GM11168 (cell line): ENCODE data around the gene ARHGAP26.

ENCODE experiments used
- in situ Hi-C: fragments of 300-500 bp; cut with MboI; formaldehyde crosslinking; loops from one replicate; pipeline ENCODE4 v1.12.0; 2022; ENCODE audit warnings: low sequenced_read_pairs; ENCODE audit not compliant: unreplicated experiment

The ARHGAP26 gene

DNA sequence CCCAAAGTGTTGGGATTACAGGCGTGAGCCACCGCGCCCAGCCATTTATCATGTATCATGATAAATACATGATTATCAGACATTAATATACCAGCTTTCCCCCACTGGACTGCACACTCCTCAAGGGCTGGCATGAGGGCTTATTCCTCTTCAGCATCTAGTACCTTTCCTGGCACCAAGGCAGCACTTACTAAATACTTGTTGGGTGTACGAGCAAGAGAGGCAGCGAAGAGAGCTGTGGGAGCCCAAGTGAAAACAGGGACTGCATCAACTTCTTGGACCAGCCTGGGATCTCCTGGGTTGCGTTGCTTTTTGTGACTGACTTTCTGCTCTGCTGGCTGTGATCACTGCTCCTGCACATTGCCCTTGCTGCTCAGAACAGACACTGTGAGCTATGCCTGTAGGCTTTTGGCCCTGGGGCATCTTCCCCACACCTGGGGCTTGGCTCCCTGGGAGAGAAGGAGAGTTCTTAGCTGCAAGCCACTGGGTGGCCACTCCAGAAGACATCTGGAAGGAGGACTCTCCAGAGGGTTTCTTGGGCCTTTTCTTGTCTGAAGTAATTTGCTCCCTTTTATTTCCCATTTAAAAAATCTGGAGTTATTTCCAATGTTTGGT is 409.1 kb downstream of the ARHGAP26 start:
- in situ Hi-C loops: no loop called here

DNA sequence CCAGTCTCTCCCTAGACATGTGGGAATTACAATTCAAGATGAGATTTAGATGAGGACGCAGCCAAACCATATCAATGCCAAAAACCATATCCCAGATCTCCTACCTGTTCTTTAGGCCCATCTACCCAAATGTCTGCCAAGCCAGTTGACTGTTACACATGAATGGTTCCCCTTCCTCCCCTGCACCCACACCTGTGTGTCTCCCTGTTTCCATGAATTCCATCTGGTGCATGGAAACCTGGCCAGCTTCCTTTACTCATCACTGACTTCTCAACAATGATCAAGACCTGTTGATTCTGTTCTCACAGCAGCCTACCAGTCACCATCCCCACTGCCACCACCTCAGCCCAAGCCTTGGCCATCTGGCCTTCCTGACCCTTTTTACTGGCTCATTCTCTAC is 410.6 kb downstream of the ARHGAP26 start:
- in situ Hi-C loops: no loop called here

DNA sequence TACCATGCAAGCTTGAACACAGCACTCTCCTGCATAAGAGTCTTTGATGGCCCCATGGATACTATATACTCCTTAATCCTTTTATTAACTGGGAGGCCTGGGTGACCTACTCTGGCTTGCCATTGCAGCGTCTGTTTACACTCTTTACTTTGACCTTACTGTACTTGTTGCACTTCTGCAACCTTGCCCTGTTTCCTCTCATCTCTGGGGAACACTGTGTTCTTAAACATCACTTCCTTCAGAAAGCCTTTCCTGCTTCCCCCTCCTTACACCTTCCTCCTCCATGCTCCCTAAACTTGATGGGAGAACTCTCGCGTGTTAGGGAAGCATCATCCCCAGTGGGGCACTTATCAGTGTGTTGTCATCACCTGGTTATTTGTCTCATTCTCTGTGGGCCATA is 411.0 kb downstream of the ARHGAP26 start:
- in situ Hi-C loops: no loop called here

DNA sequence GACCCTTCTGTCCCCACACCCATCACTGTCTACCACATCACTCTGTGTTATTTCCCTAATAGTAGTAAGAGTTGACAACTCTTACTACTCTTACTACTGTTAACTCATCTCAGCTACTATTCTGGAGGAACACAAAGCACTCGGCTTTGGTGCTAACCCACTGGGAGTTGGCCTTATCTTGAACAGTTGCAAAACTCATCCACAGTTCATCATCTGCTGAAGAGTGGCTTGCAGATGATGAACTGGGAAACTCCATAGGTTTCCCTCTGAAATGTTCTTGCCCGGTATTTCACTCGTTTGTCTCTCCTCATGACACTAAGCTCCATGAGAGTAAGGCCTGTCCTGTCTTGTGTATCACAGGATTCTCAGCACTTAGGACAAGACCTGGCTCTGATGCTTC is 411.9 kb downstream of the ARHGAP26 start:
- in situ Hi-C loops: no loop called here

DNA sequence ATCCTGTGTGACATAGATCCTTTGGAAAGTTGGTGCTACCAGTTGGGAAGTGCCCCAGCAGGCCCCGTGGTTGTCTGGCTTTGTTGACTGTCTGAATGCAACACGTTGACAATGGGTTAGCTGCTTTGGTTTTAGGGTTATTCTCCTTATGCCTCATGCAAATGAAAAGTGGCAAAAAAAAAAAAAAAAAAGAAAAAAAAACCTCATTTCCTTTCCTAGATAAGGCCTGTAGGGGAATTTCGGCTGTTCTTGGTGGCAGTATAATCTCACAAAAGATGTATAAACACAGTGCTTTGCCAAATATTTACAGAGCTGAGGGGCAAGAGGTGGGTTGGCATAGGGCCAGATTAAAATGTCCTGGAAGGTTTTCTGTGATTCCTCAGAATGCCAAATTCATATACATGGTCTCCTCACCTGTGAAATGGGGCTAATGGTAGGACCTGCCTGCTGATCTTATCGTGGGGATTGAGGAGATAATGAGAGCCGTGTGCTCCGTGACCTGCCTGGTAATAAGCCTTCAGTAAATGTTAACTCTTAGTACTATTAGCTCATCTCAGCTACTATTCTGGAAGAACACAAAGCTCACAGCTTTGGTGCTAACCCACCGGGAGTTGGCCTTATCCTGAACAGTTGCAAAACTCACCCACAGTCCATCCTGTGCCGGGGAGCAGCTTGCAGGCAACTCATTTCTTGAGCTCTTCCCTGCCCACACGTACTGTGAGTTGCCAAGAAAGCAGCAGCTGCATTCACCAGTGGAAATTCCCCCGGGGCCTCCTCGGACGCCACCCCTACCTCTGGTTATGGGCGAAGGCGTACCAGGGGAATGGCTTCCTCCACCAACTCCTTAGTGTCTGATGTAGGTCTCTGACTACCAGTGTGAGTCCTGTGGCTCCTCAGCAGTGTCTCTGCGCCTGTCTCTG is 413.0 kb downstream of the ARHGAP26 start:
- in situ Hi-C loops: no loop called here

DNA sequence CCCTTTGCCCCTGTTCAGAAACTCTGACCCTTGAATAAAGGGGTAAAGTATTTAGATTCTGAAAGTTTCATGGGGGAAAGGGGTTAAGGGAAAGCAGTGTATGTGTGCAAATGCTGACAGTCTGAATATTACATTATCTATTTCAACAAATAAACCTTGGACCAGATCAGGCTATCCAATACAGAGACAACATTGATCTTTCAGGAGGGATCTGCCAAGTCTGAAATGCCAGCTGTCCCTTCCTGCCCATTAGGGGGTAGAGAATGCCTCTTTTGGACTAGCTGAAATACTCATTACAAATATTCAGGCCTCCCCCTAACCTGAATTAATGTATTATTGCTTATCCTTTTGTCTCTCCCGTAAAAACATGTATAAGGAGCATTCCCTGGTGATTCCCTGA is 413.8 kb downstream of the ARHGAP26 start:
- in situ Hi-C loops: no loop called here

DNA sequence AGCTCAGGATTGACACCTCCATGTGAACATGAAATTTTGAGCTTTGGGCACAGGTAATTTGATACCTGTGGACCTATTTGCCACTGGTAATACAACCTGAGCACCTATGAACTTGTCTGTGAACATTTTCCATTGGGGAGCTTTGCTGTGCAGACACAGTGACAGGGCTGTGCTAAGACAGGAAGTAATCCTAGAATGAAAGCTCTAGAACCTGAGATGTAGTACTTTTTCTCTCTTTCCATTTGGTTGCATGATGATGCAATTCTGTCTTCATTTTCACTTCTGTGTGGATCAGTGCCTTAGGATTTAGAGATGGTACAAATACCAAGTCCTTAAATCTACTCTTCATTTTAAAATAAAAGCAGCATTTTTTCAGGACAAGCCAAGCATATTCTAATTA is 416.4 kb downstream of the ARHGAP26 start:
- in situ Hi-C loops: no loop called here

DNA sequence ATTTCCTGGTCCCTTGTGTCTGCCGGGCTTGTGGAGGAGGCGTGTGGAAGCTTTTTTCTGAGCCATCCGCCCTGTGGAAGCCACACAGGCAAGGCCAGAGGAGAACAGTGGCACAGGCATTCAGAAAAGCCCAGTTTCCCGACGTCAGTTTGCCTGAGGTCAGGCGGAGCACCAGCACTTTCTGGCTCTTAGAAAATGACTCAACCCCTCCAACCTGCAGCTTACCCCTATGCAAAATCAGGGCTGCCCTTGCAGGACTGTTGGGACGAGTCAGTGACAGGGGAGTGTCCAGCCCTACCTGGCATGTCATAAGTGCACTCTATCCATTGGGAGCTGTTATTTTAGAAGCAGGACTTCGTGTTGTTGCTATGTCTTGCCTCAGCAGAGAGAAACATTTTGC is 417.3 kb downstream of the ARHGAP26 start:
- in situ Hi-C loops: no loop called here

DNA sequence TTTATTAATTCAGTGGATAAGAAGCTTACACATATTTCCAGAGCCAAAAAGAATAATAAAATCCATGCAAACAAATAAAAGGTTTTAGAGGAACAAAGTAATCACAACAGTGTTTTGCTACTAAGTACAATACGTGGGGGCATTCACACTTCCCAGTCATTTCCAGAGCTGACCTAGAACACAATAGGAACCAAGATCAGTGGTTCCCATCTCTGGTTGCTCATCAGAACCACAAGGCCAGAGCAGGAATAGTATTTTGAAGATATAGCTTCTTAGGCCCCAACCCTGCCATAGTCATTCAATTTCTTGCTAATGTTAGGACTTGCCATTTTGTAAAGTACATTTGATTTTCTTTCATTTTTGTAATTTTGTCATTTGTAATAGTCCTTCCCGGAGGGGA is 417.9 kb downstream of the ARHGAP26 start:
- in situ Hi-C loops: no loop called here

DNA sequence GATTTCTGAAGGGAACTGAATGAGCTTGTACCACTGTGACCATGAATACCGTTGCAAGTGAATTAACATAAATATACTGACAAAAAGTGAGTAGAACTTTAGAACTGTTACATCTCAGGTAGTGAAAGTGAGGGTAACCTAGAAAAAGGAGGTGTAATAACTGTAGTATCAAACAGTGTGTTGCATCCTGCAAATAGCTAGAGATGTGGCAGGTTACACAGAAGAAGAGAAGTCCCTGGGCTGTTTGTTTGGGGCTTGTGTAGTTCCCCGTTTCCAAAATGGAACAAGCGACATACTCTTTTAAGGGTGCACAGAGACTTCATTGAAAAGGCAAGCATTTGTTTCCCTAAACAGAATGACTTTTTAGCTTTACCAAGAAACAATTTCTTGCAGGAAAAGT is 418.5 kb downstream of the ARHGAP26 start:
- in situ Hi-C loops: no loop called here

DNA sequence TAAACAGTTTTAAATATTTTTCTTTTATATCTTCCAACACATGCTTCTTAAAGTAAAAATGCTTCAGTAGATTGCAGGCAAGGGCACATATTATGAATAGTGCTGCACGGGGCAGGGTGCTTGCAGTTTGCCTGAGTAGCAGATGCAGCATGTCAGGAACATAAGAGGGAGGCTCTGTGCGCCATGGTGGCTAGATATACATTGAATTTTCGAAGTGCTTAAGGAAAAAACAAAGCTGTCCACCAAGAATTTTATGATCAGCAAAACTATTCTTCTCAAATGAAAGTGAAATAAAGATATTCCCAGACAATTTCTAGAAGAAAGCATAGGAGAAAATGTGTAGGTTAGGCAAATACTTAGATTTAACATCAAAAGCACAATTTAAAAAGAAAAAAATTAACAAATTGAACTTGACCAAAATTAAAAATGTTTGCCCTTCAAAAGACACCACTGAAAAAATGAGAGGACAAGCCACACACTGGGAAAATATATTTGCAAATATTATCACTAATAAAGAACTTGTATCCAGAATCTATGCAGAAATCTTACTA is 420.2 kb downstream of the ARHGAP26 start:
- in situ Hi-C loops: no loop called here

DNA sequence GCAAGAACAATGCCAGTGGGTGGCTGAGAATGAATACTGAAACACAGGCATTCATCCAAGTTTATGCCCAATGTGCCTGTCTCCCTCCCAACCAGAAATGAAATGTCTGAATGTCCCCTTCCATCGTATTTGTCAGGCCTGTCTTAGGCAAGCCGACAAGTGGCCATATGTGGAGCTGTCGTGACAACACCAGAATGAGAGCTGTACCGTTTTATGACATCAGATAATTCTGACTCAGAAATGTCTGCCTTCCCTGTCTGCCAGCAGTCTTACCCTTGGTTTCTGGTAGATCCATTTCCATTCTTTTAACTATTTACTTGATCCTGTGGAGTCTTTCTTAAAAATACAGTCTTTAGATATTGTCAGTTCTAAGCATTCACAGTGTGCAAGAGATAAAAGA is 421.5 kb downstream of the ARHGAP26 start:
- in situ Hi-C loops: no loop called here

DNA sequence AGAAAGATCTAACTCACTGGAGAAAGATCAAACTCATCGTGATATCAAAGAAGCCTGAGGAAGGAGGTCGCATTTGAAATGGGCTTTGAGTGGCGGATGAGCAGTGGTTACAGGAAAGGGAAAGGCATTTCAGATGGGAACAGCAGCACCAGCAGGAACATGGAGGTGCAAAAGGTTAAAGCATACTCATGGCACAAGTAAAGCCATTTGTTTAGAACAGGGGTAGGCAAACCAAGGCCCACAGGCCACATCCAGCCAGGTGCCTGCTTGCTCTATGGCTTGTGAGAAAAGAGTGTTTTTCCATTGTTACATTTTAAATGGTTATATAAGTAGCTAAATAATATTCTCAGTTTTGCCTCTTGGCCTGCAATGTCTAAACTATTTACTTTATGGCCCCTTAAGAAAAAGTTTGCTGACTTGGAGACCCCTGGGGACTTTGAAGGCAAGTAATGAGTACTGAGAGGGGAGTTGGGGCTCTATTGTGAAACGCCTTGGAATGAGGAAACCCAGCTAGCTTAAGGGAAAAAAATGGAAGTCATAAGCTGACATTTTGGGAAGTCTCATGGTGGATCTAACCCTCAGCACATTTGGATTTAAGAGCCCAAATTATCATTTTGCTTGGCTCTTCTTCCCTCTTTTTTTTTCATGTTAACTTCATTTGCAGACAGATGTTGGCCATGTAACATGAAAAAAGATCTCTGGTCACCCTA is 422.2 kb downstream of the ARHGAP26 start:
- in situ Hi-C loops: no loop called here

DNA sequence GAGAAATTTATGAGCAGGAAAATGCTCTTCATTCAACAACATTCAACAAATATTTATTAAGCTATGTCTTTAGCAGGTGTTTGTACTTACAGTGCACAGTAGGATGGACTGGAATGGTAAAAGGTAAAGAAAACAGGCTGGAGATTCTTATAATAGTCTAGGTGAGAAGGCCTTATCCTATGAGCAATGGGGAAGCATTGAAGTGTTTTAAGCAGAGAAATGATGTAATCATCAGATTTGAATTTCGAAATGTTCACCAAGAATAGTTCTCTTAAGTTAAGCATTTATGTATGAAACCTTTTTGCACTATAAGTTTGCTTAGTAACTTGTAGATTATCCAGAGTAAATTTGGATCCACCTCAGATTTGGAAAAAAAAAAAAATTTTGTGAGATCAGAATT is 424.0 kb downstream of the ARHGAP26 start:
- in situ Hi-C loops: no loop called here

DNA sequence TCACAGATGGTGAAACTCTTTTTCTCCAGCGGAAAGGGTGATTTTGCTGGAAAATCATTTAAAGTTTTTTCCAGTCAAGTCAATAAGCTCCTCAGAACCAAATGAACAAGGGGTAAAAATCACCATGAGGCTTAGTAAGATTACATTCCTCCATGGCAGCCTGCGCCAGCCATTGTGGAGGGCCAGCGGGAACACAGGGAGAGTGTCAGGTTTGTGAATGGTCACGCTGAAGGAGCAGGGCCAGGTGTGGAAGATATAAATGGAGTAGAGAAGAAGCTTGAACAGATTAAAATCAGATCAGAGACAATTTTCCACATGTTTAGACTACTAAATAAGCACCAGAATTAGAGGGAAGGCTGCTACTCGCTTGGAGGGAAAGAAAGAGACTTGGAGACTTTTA is 424.5 kb downstream of the ARHGAP26 start:
- in situ Hi-C loops: no loop called here

DNA sequence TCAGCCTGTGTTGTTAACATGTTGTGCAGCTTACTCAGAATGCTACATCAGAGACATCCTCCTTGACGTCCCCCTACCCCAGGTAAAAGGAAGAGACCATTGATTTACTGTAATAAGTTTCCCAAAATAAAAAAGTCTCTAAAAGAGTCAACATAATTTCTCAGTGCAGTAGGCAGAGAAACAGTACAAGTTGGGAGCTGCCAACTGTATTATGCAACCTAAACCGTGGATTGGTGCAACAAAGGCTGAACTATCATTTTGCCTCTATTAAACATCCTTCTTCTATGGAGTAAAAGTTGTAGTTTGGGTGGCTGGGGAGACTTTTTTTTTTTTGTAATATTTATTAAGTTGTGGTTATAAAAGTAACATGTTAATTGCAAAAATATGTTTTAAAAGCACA is 425.3 kb downstream of the ARHGAP26 start:
- in situ Hi-C loops: no loop called here

DNA sequence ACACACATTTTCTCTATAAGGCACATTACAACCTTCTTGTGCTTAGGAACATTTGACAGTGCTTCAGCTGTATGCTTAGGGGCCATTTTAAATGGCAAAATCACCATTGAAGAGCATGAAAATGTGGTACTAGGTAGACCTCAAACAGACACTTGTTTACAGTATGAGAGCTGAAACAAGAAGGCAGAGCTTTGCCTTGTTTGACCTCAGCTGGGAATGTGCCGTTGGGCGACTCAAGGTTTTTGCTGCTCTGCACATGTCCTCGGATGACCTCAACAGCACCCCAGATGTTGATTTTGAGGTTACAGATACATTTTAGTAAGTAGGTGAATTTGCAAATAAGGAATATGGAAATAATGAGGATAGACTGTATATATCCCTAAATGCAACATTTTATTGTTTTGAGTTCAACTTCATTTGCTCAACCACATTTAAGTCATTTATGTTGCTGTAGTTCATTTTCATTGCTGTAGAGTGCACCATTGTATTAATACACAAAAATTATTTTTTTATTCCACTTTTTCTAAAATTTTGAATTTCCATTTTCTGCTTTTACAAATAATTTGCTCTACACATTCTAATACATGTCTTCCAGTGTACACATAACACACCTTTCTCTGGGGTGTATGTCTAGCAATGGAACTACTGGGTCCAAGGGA is 426.6 kb downstream of the ARHGAP26 start:
- in situ Hi-C loops: no loop called here

DNA sequence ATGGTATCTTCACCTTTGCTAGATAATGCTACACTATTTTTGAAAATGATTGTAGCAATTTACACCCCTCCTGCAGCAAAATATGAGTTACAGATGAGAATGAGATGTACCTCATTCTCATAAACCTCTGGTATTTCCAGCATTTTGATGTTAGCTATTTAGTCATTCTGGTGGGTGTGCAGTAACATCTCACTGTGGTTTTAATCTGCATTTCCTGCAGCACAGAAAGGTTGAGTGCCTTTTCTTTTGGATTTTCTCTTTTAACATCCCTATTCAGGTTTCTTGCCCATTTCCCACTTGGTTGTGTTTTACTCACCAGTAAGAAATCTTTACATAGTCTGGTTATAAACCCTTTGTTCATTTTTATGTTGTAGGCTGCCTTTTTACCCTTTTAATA is 427.1 kb downstream of the ARHGAP26 start:
- in situ Hi-C loops: no loop called here

DNA sequence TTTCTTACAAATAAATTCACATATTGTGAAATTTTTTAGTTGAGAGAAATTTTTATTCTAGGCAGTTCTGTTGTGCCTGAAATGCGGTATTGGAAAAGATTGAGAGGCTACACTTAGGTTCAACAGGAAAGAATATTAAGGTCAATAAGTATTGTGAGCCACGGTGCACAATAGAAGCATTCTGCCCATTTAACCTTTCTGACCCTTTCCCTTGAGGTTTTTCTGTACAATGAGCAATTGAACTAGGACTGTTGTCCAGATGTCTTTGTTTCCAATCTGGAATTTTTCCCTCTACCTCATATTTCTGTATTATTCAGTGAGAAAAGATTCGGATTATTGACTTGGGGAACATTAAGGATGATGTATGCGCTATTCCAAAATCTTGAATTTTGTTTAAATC is 428.2 kb downstream of the ARHGAP26 start:
- in situ Hi-C loops: no loop called here

DNA sequence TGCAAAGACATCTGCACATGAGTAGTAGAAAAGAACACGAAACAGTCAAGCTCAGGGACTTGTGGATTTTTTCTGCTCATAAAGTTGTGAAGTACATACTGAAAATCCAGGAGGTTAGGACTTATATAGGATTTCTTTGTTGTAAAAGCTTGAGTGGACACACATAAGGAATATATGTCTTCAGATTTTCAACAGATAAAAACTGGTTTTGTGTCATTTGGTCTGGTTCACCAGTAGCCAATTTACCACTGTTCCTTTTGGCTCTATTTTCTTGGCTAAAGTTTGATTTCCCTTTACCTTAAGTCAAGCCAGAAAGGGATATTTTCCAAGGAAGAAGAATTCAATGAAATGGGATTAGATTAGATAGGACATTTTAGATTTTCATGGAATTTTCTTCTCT is 429.0 kb downstream of the ARHGAP26 start:
- in situ Hi-C loops: no loop called here
